BLaER1 (cell line): ENCODE results near the gene KLHL2.
"Not testable (repeated sequence)": the region's sequence is repeated elsewhere in the genome, so short reads cannot be mapped to it uniquely, and the experiment has no call there.

Experiments
- H3K27ac ChIP-seq: shearing (Covaris generic); formaldehyde crosslinking; 2 replicates; pipeline ENCODE4 v1.8.1; 2022
- H3K27me3 ChIP-seq: shearing (Covaris generic); formaldehyde crosslinking; 2 replicates; pipeline ENCODE4 v1.8.1; 2022
- H3K36me3 ChIP-seq: shearing (Covaris generic); formaldehyde crosslinking; 2 replicates; pipeline ENCODE4 v1.8.1; 2022
- H3K4me1 ChIP-seq: shearing (Covaris generic); formaldehyde crosslinking; 2 replicates; pipeline ENCODE4 v1.8.1; 2022
- H3K4me2 ChIP-seq: shearing (Covaris generic); formaldehyde crosslinking; 2 replicates; pipeline ENCODE4 v1.8.1; 2022
- H3K4me3 ChIP-seq: shearing (Covaris generic); formaldehyde crosslinking; 2 replicates; pipeline ENCODE4 v1.8.1; 2022
- H3K9ac ChIP-seq: shearing (Covaris generic); formaldehyde crosslinking; 2 replicates; pipeline ENCODE4 v1.8.1; 2022
- H3K9me3 ChIP-seq: shearing (Covaris generic); formaldehyde crosslinking; 2 replicates; pipeline ENCODE4 v1.8.1; 2022
- H4K20me1 ChIP-seq: shearing (Covaris generic); formaldehyde crosslinking; 2 replicates; pipeline ENCODE4 v1.8.1; 2022
- Cebpa-rat ChIP-seq: shearing (Covaris generic); IDR thresholded peaks from 2 replicates; pipeline ENCODE4 v1.8.1; 2022

KLHL2 gene

GRCh38 chr4:165199286-165199685 is 8.1 kb upstream of the KLHL2 start:
- Histone ChIP-seq H3K27ac (no peak overlapping the region), H3K9ac (no peak overlapping the region), H3K9me3 (no peaks in the 10 kb centered on the region), H3K27me3 (no peaks in the 10 kb centered on the region), H4K20me1 (no peaks in the 10 kb centered on the region), H3K36me3 (no peaks in the 10 kb centered on the region), H3K4me3 (no peak overlapping the region), H3K4me1 (peaks cover 11% of the 10 kb centered on the region), H3K4me2 (no peak overlapping the region)
- TF ChIP-seq Cebpa-rat: no peak

DNA sequence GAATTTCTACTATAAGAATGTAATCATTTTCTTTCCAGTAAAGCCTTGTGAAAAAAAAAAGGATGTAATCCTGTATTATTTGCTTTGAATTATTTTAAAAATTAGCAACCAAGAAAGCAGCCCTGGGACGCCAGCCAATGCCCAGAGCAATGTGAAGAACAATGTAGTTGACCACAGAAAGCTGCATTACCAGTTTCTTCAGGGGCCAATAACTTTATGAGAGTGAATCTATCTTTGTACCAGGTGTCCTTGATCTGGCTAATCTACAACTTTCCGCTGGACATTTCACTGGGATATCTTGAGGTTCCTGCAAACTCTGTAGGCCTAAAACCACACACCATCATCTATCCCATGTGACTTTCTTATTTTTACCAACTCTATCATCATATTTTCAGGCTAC is 7.6 kb upstream of the KLHL2 start:
- Histone ChIP-seq H3K4me2 (no peak overlapping the region), H3K27ac (no peak overlapping the region), H3K9ac (no peak overlapping the region), H3K27me3 (no peaks in the 10 kb centered on the region), H3K9me3 (no peaks in the 10 kb centered on the region), H3K36me3 (no peaks in the 10 kb centered on the region), H3K4me1 (peaks cover 15% of the 10 kb centered on the region), H4K20me1 (no peaks in the 10 kb centered on the region), H3K4me3 (no peak overlapping the region)
- no peak for TF ChIP-seq Cebpa-rat

DNA sequence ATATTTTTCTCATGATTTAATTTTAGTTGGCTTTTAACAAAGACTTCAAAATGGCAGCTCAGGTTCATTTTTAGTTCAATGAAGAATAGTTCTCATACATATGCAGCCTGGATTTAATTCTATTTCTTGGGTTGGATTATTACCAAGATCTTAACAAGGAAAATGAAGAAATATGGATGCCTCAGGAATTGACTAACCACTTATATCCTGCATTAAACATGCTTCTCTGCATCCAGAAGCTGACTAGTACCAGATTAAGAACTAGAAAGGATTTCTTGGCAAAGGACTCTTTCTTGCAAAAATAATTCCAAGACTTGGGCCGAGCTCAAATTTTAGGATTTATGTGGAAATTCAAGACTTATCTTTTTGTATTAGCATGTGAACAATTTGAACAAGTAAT is 5.6 kb upstream of the KLHL2 start:
- H3K27ac ChIP-seq: no peak overlapping the region
- no peak overlapping the region for H3K4me2 ChIP-seq
- no peak overlapping the region for H3K4me3 ChIP-seq
- TF ChIP-seq Cebpa-rat: no peak
- no peaks in the 10 kb centered on the region for H3K27me3 ChIP-seq
- H3K9me3 ChIP-seq: no peaks in the 10 kb centered on the region
- peaks cover 36% of the 10 kb centered on the region for H3K4me1 ChIP-seq
- H4K20me1 ChIP-seq: no peaks in the 10 kb centered on the region
- H3K36me3 ChIP-seq: no peaks in the 10 kb centered on the region
- no peak overlapping the region for H3K9ac ChIP-seq

DNA sequence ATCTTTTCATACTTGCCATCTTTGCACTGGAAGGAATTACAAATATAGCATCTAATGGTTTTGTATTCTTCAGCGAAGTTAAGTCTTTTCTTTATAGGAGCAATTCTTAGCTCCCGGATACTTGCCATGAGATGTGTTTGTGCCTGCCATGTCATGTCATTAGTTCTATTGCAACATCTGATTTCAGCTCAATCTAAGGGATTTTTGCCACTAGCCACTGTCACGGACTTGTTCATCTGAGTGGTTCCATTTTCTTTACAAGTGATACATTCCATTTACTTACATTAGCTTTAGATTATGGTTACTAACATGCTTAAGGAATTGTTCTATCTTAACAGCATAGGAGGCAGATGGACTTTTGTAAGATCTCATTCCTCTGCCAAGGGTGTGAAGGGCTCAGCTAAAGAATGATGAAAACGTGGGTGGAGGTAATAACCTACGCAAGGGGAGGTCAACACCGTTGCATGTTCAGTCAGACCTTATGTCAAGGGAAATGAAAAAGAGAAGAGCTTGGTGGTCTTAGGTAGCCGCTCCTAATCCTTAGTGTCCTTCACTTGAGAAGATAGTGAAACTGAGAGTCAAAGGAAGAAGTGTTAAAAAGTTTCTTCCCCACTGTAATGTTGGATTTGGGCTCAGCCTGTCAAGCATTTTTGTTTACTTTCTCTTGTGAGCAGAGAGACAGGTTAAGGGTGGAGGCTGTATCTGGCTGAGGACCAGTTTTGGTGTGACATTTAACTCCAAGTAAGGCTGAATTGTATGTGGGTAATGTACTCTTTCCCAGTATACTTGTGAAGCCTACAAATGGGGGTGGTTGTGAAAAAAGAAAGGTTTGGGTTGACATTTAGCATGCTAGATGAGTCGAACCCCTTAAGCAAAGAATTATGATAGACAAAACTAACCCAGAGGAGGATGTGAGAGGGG is 3.6 kb upstream of the KLHL2 start:
- H3K4me3 ChIP-seq: no peak overlapping the region
- TF ChIP-seq Cebpa-rat: no peak
- peaks cover 39% of the 10 kb centered on the region for H3K4me1 ChIP-seq
- no peaks in the 10 kb centered on the region for H3K9me3 ChIP-seq
- no peaks in the 10 kb centered on the region for H3K36me3 ChIP-seq
- H3K4me2 ChIP-seq: no peak overlapping the region
- H3K9ac ChIP-seq: no peak overlapping the region
- peaks cover 7% of the 10 kb centered on the region; the same call in 1 of the 2 replicates for H4K20me1 ChIP-seq
- no peaks in the 10 kb centered on the region for H3K27me3 ChIP-seq
- H3K27ac ChIP-seq: no peak overlapping the region

GRCh38 chr4:165204462-165204830 is 2.9 kb upstream of the KLHL2 start:
- Histone ChIP-seq H3K27me3 (no peaks in the 10 kb centered on the region), H3K4me1 (peaks cover 40% of the 10 kb centered on the region), H3K9me3 (no peaks in the 10 kb centered on the region), H3K4me3 (no peak overlapping the region), H4K20me1 (peaks cover 13% of the 10 kb centered on the region; the same call in 1 of the 2 replicates), H3K9ac (no peak overlapping the region), H3K27ac (no peak overlapping the region), H3K36me3 (no peaks in the 10 kb centered on the region), H3K4me2 (peak overlapping the region; percentile 97; the same call in 1 of the 2 replicates)
- TF ChIP-seq Cebpa-rat: no peak

DNA sequence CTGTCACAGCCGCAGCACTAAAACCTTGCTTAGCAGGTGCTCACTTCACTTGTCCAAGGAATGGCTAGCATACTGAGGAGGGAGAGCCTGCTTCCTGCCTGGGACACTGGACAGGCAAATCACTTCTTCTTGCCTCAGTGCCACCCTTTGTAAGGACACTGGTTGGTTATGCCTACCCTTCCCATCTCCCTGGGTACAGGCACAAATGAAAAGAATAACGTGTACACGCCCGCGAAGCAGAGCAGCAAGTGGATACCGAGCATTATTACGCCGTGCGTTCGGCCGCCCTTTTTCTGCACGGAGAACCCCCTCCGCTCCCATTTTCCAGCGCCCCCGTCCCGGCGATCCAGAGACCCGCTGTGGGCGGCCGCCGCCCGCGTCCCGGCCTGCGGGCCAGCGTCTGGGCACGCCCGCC is 338 bp upstream of the KLHL2 start:
- peaks cover 22% of the 10 kb centered on the region; the same call in 1 of the 2 replicates for H4K20me1 ChIP-seq
- peak overlapping the region; percentile 87 for H3K27ac ChIP-seq
- H3K4me1 ChIP-seq: peaks cover 66% of the 10 kb centered on the region
- H3K27me3 ChIP-seq: no peaks in the 10 kb centered on the region
- H3K4me3 ChIP-seq: peak overlapping the region; percentile 77
- H3K4me2 ChIP-seq: peak overlapping the region; percentile 97
- no peaks in the 10 kb centered on the region for H3K36me3 ChIP-seq
- no peaks in the 10 kb centered on the region for H3K9me3 ChIP-seq
- peak overlapping the region; percentile 84 for H3K9ac ChIP-seq
- no peak for TF ChIP-seq Cebpa-rat

DNA sequence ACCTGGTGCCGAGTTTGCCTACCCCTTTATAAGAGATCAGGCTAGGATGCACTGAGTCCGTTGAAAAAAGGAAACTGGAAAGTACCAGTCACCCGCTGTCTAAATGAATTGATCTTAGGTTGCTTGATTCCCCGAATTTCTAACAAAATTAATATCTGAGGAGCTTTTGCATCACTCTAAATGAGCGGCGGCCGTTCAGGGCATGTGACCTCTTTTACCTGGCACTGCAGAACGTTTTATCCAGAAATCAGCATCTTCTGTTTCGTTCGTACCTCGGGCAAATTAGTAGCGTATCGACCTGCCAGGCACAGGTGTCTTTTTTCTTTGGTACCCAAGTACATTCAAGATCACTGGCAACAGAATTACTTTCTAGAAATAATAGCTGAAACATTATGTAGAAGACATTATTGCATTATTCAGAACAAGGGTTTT is 876 bp downstream of the KLHL2 start:
- H3K4me3 ChIP-seq: peak overlapping the region; percentile 77
- no peaks in the 10 kb centered on the region for H3K36me3 ChIP-seq
- no peaks in the 10 kb centered on the region for H3K9me3 ChIP-seq
- H3K27me3 ChIP-seq: no peaks in the 10 kb centered on the region
- peak overlapping the region; percentile 91 for H3K4me2 ChIP-seq
- H4K20me1 ChIP-seq: peaks cover 33% of the 10 kb centered on the region
- H3K9ac ChIP-seq: peak overlapping the region; percentile 84
- peaks cover 78% of the 10 kb centered on the region for H3K4me1 ChIP-seq
- TF ChIP-seq Cebpa-rat: no peak
- H3K27ac ChIP-seq: peak overlapping the region; percentile 87

DNA sequence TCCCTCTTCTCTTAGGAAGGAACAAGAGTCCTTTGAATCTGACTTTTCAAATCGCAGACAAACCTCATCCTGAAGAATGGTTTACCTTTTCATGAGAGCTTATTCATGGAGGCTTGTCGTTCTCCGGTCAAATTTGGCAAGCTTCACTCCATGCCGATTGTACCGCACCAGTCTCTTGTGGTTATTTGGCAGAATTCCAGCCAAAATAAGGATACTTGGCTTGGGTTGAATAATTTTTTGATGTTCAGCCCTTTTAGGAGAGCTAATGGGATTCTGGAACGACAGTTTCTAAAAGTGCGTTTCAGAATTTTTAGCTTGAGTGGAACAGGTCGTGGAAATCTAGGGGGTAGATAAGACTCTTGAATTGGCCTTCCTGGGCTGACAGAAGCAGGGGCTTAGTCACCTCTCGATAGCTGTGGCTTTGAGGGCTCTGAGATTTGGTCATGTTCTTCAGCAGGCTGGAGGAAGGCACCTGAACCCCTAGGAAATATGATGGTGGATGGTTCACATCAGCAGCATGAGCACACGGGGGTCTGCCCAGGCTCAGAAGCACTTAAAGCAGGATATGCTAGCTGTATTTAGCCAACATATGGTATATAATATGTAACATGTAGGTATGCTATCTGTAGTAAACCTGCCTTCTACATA is 1.5 kb downstream of the KLHL2 start:
- peak overlapping the region; percentile 77 for H3K4me3 ChIP-seq
- H3K36me3 ChIP-seq: no peaks in the 10 kb centered on the region
- TF ChIP-seq Cebpa-rat: no peak
- H4K20me1 ChIP-seq: peaks cover 34% of the 10 kb centered on the region
- peak overlapping the region; percentile 91 for H3K4me2 ChIP-seq
- H3K4me1 ChIP-seq: peaks cover 83% of the 10 kb centered on the region
- no peaks in the 10 kb centered on the region for H3K9me3 ChIP-seq
- H3K27me3 ChIP-seq: no peaks in the 10 kb centered on the region
- peak overlapping the region; percentile 87 for H3K27ac ChIP-seq
- H3K9ac ChIP-seq: peak overlapping the region; percentile 84

DNA sequence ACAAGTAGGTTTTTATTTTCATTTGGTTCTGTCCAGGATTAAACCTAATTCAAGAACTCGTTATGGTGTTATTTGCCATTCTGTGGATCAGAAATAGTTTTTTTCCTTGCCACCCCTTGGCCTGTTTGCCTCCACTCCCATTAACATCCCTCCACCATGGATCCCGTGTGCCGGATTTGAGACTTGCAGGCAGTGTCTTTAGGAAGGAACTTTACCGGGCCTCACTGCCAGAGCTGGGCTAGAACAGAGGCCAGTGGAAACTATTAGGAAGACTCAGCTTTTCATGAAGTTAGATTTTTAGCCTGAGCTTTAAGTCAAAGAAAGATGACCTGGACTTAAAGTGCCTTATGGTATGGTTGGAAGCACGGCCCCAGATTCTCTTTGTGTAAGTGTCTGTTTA is 2.4 kb downstream of the KLHL2 start:
- peak overlapping the region; percentile 91 for H3K4me2 ChIP-seq
- H4K20me1 ChIP-seq: peaks cover 34% of the 10 kb centered on the region
- H3K4me1 ChIP-seq: peaks cover 83% of the 10 kb centered on the region
- peak overlapping the region; percentile 77 for H3K4me3 ChIP-seq
- TF ChIP-seq Cebpa-rat: no peak
- no peaks in the 10 kb centered on the region for H3K27me3 ChIP-seq
- no peaks in the 10 kb centered on the region for H3K9me3 ChIP-seq
- H3K36me3 ChIP-seq: no peaks in the 10 kb centered on the region
- peak overlapping the region; percentile 84 for H3K9ac ChIP-seq
- peak overlapping the region; percentile 87 for H3K27ac ChIP-seq

- H3K9me3 ChIP-seq: no peaks in the 10 kb centered on the region
- H3K27ac ChIP-seq: peak overlapping the region; percentile 87
- peaks cover 36% of the 10 kb centered on the region for H4K20me1 ChIP-seq
- no peaks in the 10 kb centered on the region for H3K27me3 ChIP-seq
- peak overlapping the region; percentile 77 for H3K4me3 ChIP-seq
- H3K36me3 ChIP-seq: no peaks in the 10 kb centered on the region
- peak overlapping the region; percentile 91 for H3K4me2 ChIP-seq
- peaks cover 83% of the 10 kb centered on the region for H3K4me1 ChIP-seq
- peak overlapping the region; percentile 84 for H3K9ac ChIP-seq
- no peak for TF ChIP-seq Cebpa-rat
These were observed 3.2 kb downstream of the KLHL2 start for GRCh38 chr4:165210566-165210965.

GRCh38 chr4:165212647-165213046 is 5.3 kb downstream of the KLHL2 start:
- H3K27ac ChIP-seq, H3K27me3 ChIP-seq, H3K9ac ChIP-seq, H3K9me3 ChIP-seq: not testable (repeated sequence)
- H4K20me1 ChIP-seq: peaks cover 53% of the 10 kb centered on the region
- peak overlapping the region; percentile 91 for H3K4me2 ChIP-seq
- peaks cover 12% of the 10 kb centered on the region; the same call in 1 of the 2 replicates for H3K36me3 ChIP-seq
- peaks cover 91% of the 10 kb centered on the region for H3K4me1 ChIP-seq
- 0 out of 2 replicates have a peak overlapping the region, but pooled peaks have one; percentile 25 for H3K4me3 ChIP-seq

DNA sequence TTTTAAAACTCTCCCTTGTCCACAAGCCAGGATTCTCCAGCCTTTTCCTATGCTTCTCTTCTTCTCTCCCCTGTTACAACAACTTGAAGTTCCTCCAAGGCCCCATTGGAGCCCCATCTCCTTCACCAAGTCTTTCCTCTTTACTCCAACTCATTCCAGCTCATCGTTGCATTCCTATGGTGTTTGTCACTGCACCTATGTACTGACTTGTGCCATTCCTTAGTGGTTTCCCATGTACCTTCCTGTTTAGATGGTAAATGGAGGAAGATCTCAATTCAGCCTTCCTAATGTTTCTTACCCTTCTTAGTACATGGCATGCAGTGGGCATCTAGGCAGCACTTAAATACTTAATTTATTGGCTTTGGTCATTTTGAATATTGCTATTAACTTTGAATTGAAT is 6.0 kb downstream of the KLHL2 start:
- Histone ChIP-seq H4K20me1 (peaks cover 51% of the 10 kb centered on the region), H3K36me3 (peaks cover 18% of the 10 kb centered on the region), H3K4me1 (peaks cover 92% of the 10 kb centered on the region), H3K4me2 (peak overlapping the region; percentile 91)
- not testable (repeated sequence) for H3K9me3 ChIP-seq, H3K27me3 ChIP-seq, H3K4me3 ChIP-seq, H3K27ac ChIP-seq, H3K9ac ChIP-seq

DNA sequence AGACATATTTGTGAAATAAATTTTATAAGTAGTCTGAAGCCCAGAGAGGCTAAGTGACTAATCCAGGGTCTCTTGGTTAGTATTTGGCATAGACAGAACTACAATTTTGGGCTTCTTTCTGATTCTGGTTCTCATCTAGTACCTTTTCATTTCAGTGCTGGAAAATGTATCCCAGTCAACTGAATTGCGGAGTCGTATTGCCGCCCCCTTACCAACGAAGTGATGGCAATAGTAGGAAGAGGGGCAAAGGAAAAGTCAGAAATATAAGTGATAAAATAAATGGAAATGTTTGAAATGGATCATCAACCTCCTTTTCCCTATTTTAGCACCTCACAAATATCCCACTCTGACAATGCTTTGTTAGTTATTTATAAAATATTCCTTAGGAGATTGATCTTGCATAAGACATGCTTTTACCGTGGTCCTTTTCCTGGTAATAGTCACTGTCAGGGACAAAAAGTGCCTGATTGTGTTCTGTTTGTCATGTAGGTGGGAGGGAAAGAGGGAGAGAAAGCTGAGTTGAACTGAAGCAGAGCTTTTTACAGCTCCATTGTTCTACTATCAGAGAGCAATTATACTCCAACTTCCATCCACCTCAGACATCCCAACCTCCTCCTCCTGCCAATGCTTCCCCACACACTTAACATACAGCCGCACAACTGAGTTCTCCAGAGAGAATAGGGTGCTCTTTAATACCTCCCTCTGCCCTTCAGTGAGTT is 6.8 kb downstream of the KLHL2 start:
- H3K9me3 ChIP-seq, H3K4me3 ChIP-seq, H3K27me3 ChIP-seq: not testable (repeated sequence)
- H3K4me2 ChIP-seq: peak overlapping the region; percentile 91
- H3K4me1 ChIP-seq: peaks cover 86% of the 10 kb centered on the region
- H4K20me1 ChIP-seq: peaks cover 44% of the 10 kb centered on the region
- H3K9ac ChIP-seq: peak overlapping the region; percentile 48; the same call in 1 of the 2 replicates
- H3K36me3 ChIP-seq: peaks cover 19% of the 10 kb centered on the region
- peak overlapping the region; percentile 56 for H3K27ac ChIP-seq
